HG03565 (cell line): ENCODE data around the gene ANO5.

Source experiments
- ATAC-seq: cut with Tn5 transposase; IDR thresholded peaks from one replicate; pipeline ENCODE4 v1.9.1; 2021; ENCODE audit warnings: mild to moderate bottlenecking, moderate library complexity; ENCODE audit not compliant: unreplicated experiment

The ANO5 gene

GRCh38 chr11:22192642-22193347 is at the start of gene ANO5:
TSS of gene ANO5 (plus strand) at chr11:22193085. CDS start at chr11:22193493, 408 bp downstream.
- ATAC-seq, result no peak

GRCh38 chr11:22151649-22152197 is 41.2 kb upstream of the ANO5 start:
- ATAC-seq, result no peak

GRCh38 chr11:22157531-22157930 is 35.4 kb upstream of the ANO5 start:
- no peak for ATAC-seq

GRCh38 chr11:22161489-22161888 is 31.4 kb upstream of the ANO5 start:
- ATAC-seq, result no peak

- ATAC-seq, result no peak
Measured at GRCh38 chr11:22162756-22163155, 30.1 kb upstream of the ANO5 start.

- ATAC-seq, result peak; percentile 74
Measured at GRCh38 chr11:22163394-22163797, 29.5 kb upstream of the ANO5 start.

GRCh38 chr11:22165087-22165486 is 27.8 kb upstream of the ANO5 start:
- no peak for ATAC-seq

GRCh38 chr11:22165759-22166513 is 26.9 kb upstream of the ANO5 start:
- ATAC-seq, result no peak

GRCh38 chr11:22169833-22170232 is 23.1 kb upstream of the ANO5 start:
- no peak for ATAC-seq

- no peak for ATAC-seq
Measured at GRCh38 chr11:22173532-22173931, 19.4 kb upstream of the ANO5 start.

- ATAC-seq, result no peak
Measured at GRCh38 chr11:22177186-22177585, 15.7 kb upstream of the ANO5 start.

GRCh38 chr11:22179626-22180025 is 13.3 kb upstream of the ANO5 start:
- ATAC-seq, result no peak

- no peak for ATAC-seq
Measured at GRCh38 chr11:22180131-22180530, 12.8 kb upstream of the ANO5 start.

- ATAC-seq, result no peak
Measured at GRCh38 chr11:22189660-22190059, 3.2 kb upstream of the ANO5 start.

- ATAC-seq, result peak; percentile 25
Measured at GRCh38 chr11:22190827-22191463, 1.9 kb upstream of the ANO5 start.

- ATAC-seq, result no peak
Measured at GRCh38 chr11:22192289-22192641, 620 bp upstream of the ANO5 start.

- no peak for ATAC-seq
Measured at GRCh38 chr11:22193348-22194051, 615 bp downstream of the ANO5 start.

- ATAC-seq, result no peak
Measured at GRCh38 chr11:22194306-22194705, 1.4 kb downstream of the ANO5 start.

GRCh38 chr11:22194907-22195306 is 2.0 kb downstream of the ANO5 start:
- no peak for ATAC-seq

GRCh38 chr11:22197139-22198005 is 4.5 kb downstream of the ANO5 start:
- ATAC-seq, result no peak
